Measurements from ENCODE around the gene CDHR3. TPM values are rescaled to one million over a fixed set of nuclear protein-coding genes. Genes with fewer than 3 reads are reported as not detected.
"Not testable (repeated sequence)": the region's sequence is repeated elsewhere in the genome, so short reads cannot be mapped to it uniquely, and the experiment has no call there.

CDHR3 gene
- total RNA-seq, 1 experiment from 2014 or later = 3.1 TPM

GRCh38 chr7:105954711-105955110 is 8.4 kb upstream of the CDHR3 start:
- no peak for DNase-seq (ENCODE audit: low read depth, low spot score)
- in situ Hi-C loops (cut with HindIII; ENCODE audit: low pct_unique_long_range_greater_than_20kb, low sequenced_read_pairs) = no loop called here

- in situ Hi-C loops (cut with HindIII; ENCODE audit: low pct_unique_long_range_greater_than_20kb, low sequenced_read_pairs); DNase-seq (ENCODE audit: low read depth, low spot score): not testable (repeated sequence)
Measured at GRCh38 chr7:105955651-105956466, 7.2 kb upstream of the CDHR3 start.

GRCh38 chr7:105958012-105958411 is 5.1 kb upstream of the CDHR3 start:
- in situ Hi-C loops (cut with HindIII; ENCODE audit: low pct_unique_long_range_greater_than_20kb, low sequenced_read_pairs) = no loop called here
- no peak for DNase-seq (ENCODE audit: low read depth, low spot score)

DNA sequence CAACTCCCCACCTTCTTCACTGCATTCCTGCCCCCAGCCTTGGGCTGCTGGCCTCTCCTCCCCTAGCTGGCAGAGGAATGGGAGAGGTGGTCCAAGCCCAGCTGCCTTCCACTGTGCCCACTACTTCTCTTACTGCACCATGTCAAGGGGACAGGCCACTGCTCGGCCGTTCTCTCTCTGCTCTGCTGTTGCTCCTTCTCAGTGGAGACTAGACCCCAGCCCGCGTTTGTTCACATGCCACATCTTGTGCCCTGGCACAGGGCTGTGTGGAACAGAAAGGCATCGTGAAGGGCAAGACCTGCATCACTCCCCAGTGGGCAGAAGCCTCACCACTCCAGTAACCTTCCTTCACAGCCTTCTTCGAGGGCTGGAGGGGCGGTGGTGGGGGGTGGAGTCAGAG is 711 bp upstream of the CDHR3 start:
- in situ Hi-C loops (cut with HindIII; ENCODE audit: low pct_unique_long_range_greater_than_20kb, low sequenced_read_pairs) = no loop called here
- DNase-seq (ENCODE audit: low read depth, low spot score) = no peak

DNA sequence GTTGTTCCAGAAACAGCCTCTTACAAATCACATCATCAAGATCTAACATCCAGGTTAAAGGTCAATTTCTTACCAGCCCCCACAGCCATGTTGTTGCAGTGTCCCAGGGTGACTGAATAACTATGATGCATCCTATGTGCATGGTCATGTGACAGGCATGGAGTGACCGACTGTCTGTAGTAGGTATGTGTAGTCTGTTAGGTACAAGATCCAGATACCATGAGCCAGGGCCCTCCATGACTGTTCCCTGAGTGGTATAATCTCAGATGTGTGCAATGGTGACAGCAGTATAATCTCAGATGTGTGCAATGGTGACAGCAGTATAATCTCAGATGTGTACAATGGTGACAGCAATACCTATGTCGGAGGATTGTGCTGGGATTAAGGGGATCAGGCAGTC is 8.8 kb downstream of the CDHR3 start:
- in situ Hi-C loops (cut with HindIII; ENCODE audit: low pct_unique_long_range_greater_than_20kb, low sequenced_read_pairs) = no loop called here
- DNase-seq (ENCODE audit: low read depth, low spot score) = no peak

- DNase-seq (ENCODE audit: low read depth, low spot score) = no peak
- in situ Hi-C loops (cut with HindIII; ENCODE audit: low pct_unique_long_range_greater_than_20kb, low sequenced_read_pairs) = no loop called here
Measured at GRCh38 chr7:105972276-105972675, 9.2 kb downstream of the CDHR3 start.

GRCh38 chr7:105974471-105974870 is 11.4 kb downstream of the CDHR3 start:
- DNase-seq (ENCODE audit: low read depth, low spot score) = no peak
- in situ Hi-C loops (cut with HindIII; ENCODE audit: low pct_unique_long_range_greater_than_20kb, low sequenced_read_pairs) = no loop called here

DNA sequence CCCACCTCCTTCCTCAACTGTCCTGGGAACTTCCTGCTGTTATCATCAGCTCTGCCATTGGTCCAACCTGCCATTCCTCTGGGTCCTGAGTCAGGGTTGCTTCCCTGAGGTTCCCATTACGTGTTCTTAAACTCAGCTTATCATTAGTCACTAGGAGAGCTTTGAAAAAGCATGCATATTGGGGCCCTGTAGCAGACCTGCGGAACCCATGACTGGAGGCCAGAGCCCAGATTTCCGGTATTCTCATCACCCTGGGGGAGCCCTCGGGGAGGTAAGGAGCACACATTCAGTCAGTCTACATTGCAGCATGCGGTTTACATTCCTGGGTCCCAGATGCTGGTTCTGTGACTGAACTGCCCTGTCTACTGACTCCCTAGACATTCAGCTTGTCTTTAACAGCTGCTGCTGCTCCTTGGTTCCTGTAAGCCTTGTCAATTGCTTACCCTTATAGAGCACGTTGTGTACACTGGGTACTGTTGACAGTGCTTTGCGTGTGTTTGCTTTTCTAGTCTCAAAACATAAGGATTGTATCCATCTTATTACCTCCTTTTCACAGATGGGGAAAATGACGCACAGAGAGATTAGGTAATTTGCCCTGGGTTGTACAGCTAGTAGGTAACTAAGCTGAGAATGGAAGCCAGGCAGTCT is 12.8 kb downstream of the CDHR3 start:
- in situ Hi-C loops (cut with HindIII; ENCODE audit: low pct_unique_long_range_greater_than_20kb, low sequenced_read_pairs) = no loop called here
- DNase-seq (ENCODE audit: low read depth, low spot score) = no peak

- in situ Hi-C loops (cut with HindIII; ENCODE audit: low pct_unique_long_range_greater_than_20kb, low sequenced_read_pairs) = no loop called here
- no peak for DNase-seq (ENCODE audit: low read depth, low spot score)
Measured at GRCh38 chr7:105976868-105977267, 13.8 kb downstream of the CDHR3 start.

DNA sequence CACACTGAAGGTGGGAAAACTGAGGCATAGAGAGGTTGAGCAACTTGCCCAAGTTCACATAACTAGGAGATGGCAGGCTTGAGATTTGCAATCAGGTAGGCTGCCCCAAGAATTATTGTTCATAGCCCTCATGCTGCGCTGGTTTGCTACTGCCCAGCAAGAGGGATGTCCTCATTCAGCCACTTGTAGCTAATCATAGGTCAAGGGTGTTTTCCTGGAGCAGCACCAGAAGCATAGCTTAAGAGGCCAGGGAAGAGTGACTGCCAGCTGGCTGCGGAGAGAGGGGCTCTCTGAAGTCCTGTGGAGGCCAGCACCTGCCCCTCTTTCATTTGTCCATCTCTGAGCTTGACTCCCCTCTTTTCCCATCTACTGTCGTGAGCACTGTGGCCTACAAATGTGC is 15.0 kb downstream of the CDHR3 start:
- DNase-seq (ENCODE audit: low read depth, low spot score) = no peak
- in situ Hi-C loops (cut with HindIII; ENCODE audit: low pct_unique_long_range_greater_than_20kb, low sequenced_read_pairs) = no loop called here

- in situ Hi-C loops (cut with HindIII; ENCODE audit: low pct_unique_long_range_greater_than_20kb, low sequenced_read_pairs) = no loop called here
- no peak for DNase-seq (ENCODE audit: low read depth, low spot score)
Measured at GRCh38 chr7:105978974-105979373, 15.9 kb downstream of the CDHR3 start.

- no peak for DNase-seq (ENCODE audit: low read depth, low spot score)
- in situ Hi-C loops (cut with HindIII; ENCODE audit: low pct_unique_long_range_greater_than_20kb, low sequenced_read_pairs) = no loop called here
Measured at GRCh38 chr7:105979405-105979804, 16.3 kb downstream of the CDHR3 start.

DNA sequence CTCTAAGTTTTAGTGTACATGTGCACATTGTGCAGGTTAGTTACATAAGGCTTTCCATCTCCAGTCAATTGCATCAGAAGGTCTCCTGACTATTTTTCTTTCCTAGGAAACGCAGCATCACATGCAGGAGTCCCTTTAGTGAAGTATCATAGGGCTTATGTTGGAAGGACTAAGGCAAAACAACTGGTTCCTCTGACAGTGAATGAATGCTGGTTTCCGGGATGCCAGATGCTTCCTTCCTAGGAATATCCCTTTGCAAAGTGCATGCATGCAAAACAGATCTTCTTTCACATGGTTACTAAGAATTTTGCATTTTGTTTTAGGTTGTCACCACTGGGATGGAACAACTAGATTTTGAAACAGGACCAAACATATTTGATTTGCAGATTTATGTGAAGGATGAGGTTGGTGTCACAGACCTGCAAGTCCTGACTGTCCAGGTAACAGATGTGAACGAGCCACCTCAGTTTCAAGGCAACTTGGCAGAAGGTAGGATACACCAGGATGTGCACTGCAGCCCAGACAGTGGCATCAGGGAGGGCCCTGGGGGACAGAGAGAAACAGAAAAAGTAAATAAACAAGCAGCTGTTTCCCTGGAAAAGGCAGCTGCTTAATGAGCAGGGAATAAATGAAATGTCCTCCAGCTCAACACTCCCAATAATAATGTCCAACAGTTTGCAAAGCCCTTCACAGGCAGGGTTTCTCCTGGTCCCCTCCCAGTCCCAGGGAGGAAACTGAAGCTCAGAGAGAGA is 17.8 kb downstream of the CDHR3 start:
- DNase-seq (ENCODE audit: low read depth, low spot score) = no peak
- in situ Hi-C loops (cut with HindIII; ENCODE audit: low pct_unique_long_range_greater_than_20kb, low sequenced_read_pairs) = no loop called here

GRCh38 chr7:105982388-105982787 is 19.3 kb downstream of the CDHR3 start:
- in situ Hi-C loops (cut with HindIII; ENCODE audit: low pct_unique_long_range_greater_than_20kb, low sequenced_read_pairs) = no loop called here
- no peak for DNase-seq (ENCODE audit: low read depth, low spot score)

GRCh38 chr7:105984808-105985207 is 21.7 kb downstream of the CDHR3 start:
- in situ Hi-C loops (cut with HindIII; ENCODE audit: low pct_unique_long_range_greater_than_20kb, low sequenced_read_pairs); DNase-seq (ENCODE audit: low read depth, low spot score): not testable (repeated sequence)

DNA sequence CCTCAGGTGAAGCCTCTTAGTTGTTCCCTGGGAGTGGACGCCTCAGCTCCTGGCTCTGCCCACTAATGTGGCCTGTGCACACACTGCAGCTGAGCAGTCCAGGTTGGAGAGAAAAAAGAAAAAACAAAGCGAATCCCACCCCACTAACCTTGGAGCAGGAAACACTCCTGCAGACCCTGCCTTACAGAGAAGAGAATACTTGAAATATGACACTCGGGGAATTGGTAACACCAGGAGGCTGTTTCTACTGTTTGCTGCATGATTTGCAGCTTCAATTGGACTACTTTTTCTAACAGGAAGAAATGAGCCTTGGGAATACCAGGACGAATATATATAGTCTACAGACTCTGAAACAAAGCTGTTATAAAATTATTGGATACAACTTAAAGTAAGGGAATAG is 22.2 kb downstream of the CDHR3 start:
- no peak for DNase-seq (ENCODE audit: low read depth, low spot score)
- in situ Hi-C loops (cut with HindIII; ENCODE audit: low pct_unique_long_range_greater_than_20kb, low sequenced_read_pairs) = no loop called here

GRCh38 chr7:105985672-105986215 is 22.7 kb downstream of the CDHR3 start:
- no peak for DNase-seq (ENCODE audit: low read depth, low spot score)
- in situ Hi-C loops (cut with HindIII; ENCODE audit: low pct_unique_long_range_greater_than_20kb, low sequenced_read_pairs) = no loop called here

GRCh38 chr7:105987046-105987445 is 24.0 kb downstream of the CDHR3 start:
- DNase-seq (ENCODE audit: low read depth, low spot score) = no peak
- in situ Hi-C loops (cut with HindIII; ENCODE audit: low pct_unique_long_range_greater_than_20kb, low sequenced_read_pairs) = no loop called here
